Endometrium (tissue), 2 donors: ENCODE data around the gene PTPRU.

Source experiments
- FAIRE-seq: peaks from 2 replicates; lab custom pipeline; 2012; peaks lifted over from hg19 to GRCh38; lab: Jason Lieb, UNC
- donor health status: control.
- donor health status: control.

Gene PTPRU

GRCh38 chr1:29335573-29335972 is 99.3 kb downstream of the PTPRU start:
- FAIRE-seq: no peak

DNA sequence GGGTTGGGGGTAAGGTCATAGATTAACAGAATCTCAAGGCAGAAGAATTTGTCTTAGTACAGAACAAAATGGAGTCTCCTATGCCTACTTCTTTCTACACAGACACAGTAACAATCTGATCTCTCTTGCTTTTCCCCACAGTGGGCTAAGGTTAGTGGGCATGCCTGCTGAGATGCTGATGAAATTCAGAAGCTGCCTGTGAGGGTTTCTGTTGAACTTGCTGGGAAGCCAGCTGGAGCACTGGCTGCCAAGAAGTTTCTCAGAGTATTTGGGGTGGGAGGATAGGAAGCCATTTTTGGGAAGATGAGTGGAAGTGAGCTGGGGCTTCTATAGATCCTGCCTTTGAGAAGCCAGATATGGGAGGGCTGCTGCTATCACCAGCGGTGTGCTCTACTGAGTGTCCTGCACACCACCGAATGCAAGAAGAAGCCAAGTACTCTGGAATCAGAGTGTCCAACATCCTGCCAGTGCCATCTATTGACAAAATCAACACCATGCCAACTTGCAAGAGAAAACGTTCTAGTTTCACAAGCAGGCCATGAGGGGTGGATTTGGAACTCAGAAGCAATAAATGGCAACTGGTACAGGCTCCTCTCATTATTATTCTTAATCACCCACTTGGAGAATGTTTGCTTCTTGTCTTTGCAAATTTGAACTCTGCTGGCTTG is 102.7 kb downstream of the PTPRU start:
- FAIRE-seq: no peak

DNA sequence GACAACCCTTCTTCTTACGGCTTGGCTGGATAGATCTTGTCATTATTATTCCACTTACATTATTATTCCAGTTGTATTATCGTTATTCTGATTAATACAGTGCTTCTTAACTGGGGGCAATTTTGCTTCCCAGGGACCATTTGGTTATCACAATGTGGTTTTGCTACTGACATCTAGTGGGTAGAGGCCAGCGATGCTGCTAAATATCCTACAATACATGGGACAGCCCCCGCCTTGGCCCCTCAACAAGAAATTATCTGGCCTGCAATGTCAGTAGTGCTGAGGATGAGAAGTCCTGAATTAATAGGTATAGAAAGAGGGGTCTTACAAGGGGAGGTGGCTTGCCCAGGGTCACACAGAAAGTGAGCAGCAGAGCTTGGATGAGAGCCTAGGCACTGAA is 105.6 kb downstream of the PTPRU start:
- FAIRE-seq: no peak

GRCh38 chr1:29342351-29342750 is 106.0 kb downstream of the PTPRU start:
- no peak for FAIRE-seq

DNA sequence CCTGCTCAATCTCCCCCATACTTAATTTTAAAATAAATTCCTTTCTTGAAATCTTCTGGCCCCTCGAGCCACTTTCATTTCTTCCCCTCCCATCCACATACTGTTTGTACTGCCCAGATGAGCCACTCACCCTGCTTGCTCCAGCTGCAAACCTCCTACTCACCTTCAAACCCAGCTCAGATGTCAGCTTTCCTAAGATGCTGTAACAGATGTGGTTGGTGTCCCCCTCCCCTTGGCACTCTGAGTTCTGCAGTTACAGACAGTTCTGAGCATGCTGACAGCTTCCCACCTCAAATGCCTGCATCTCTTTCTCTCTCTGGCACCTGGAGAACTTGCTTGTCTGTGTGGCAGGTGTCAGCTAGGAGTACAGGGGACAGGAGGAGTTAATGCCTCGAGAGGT is 106.7 kb downstream of the PTPRU start:
- FAIRE-seq: no peak

DNA sequence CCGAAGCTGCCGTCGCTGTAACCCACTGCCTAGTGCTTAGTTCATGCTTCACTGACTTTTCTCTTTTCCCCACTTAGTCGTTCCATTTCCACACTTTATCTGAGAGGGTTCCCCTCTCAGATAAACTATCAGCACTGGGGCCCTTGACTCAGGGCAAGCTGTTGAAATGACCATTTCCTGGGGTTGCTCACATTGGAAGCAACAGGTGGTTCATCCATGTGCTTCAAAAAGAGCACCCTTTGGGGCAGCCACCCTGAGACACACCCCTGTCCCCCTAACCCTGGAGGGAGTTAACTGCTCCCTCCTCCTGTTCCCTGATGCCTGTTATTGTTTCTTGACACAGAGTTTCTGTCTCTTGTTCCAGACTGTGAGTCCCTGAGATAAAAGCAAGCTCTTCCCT is 107.2 kb downstream of the PTPRU start:
- no peak for FAIRE-seq

DNA sequence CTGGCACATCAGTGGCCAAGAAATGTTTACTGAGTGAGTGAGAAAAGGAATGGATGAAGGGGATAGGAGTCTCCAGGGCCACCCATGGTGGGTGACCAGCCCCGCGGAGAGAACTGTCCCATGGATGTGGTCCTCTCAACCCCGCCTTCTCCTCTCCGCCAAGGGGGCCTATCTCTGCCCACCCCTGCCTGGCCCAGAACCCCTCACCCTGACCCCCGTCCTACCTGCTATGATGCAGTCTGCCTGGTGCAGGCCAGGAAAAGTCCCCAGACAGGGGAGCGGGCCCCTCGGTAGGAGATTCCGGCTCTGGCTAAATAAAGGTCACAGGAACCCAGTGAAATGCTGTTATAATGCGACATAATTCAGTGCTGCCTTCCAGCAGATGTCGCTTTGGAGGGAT is 107.6 kb downstream of the PTPRU start:
- no peak for FAIRE-seq

- FAIRE-seq: no peak
Measured at GRCh38 chr1:29344336-29344735, 108.0 kb downstream of the PTPRU start.

GRCh38 chr1:29346576-29346975 is 110.3 kb downstream of the PTPRU start:
- no peak for FAIRE-seq

DNA sequence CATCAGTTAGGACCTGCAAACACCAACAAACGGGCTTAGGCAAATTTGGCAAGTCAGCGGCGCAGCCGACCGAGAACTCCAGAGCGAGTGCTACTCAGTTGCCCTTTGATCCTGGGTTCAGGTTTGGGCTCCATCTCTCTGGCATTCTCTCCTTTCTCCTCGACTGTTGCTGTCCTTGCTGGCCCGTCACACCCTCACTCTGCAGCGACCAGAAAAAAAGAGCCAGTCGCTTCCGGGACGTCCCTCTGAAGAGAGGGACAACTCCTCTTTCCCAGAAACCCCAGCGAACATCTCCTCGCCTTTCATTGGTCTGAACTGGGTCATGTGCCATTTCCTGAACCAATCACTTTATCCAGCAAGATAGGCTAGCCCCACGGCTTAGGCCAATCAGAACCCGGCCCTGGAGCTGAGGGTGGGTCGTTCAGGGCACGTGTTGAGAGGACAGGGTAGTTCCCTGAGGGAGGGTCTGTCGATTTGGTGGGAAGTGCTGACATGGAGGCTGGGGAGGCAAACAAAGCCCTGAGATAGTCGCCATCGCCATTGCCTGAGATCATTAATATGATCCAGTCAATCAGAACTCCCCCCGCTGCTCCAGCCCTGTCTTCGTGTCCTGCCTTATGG is 113.7 kb downstream of the PTPRU start:
- FAIRE-seq: no peak

DNA sequence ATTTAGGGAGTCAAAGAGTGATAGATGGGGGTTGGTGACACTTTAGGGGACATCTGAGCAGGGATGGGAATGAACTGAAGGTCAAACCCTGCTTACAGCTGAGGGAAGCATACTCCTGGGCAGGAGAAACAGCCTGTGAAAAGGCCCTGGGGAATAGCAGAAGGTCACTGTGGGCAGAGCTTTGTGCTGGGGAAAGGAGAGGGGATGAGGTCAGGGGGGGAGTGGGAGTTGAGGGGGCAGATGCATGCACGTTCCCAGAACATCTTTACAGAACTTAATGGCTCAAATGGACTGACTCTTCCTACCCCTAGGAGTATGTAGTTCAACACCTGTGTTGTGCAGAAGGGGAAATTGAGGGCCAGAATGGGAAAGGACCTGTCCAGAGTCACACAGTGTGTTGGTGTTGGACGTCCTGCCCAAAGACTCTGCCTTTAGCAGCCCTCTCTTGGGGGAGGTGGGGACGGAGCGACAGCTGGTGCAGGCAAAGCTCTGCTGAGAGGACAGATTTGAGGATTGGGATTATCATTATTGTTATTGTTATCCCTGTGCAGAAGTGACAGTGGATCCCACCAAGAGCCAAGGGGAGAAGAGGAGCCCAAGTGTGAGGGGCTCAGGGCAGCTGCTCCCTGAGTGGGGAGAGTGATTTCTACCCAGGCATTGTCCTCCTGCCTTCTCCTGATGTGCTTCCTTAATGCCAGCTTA is 116.5 kb downstream of the PTPRU start:
- FAIRE-seq: no peak

DNA sequence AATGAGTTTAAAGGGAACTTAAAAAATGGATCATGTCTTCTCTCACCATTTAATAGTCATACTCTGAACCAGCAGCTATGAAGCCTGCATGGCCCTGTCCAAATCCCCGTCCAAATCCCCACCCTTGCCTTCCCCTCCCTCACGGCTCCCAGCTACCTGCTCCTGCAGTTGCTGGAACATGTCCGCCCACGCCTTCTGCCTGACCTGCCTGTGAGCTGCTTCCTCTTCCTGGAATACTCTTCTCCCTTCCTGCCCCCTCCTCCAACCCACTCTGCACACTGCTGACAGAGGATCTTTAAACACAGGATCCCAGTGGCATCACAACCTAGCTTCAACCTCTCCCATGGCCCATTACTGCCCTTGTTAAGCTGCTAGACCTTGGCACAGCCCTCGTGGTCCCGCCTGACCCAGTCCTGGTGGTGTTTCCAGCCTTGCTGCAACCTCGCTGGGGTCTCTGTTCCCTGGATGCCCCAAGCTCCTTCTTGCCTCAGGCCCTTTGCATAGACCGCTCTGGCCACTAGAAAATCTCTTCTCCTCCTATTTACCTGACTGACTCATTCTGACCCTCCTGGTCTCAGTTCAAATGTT is 118.3 kb downstream of the PTPRU start:
- no peak for FAIRE-seq

GRCh38 chr1:29355375-29355774 is 119.1 kb downstream of the PTPRU start:
- FAIRE-seq: no peak

DNA sequence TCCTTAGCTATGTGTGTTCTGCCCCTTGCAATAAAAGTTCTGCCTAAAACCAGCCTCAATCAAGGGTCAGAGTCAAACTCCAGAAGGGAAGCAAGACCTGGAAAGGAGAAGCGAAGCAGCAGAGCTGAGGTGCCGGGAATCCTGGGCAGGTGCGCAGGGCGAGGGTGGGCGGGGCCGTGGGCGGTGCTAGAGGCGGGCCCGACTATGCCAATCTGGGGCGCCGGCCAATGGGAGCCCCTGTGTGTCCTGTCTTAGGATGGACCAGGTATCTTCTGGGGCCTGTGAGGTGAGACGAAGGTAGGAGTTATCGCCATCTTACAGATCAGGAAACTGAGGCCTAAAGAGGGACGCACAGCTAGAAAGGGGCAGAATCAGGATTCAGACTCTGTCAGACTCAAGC is 120.3 kb downstream of the PTPRU start:
- no peak for FAIRE-seq

- FAIRE-seq: no peak
Measured at GRCh38 chr1:29357452-29357851, 121.1 kb downstream of the PTPRU start.

GRCh38 chr1:29358183-29358582 is 121.9 kb downstream of the PTPRU start:
- FAIRE-seq: no peak

DNA sequence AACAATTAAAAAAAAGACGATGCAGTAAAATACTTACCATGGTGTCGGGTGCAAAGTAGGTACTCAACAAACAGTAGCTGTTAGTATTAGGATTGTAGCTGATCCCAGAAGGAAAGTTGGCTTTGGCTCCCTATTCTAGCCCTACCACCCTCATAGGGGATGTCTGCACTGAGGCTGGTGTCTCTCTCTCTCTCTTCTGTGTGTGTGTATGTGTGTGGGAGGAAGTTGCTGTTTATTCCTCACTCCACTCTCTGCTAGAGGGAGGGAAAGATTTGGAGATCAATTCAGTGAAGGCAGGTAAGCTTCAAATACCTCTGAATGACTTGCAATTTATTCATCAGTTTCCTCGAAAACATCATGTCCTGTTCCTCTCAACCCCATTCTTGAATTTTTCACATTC is 124.4 kb downstream of the PTPRU start:
- FAIRE-seq: no peak

- FAIRE-seq: no peak
Measured at GRCh38 chr1:29361686-29362085, 125.4 kb downstream of the PTPRU start.

DNA sequence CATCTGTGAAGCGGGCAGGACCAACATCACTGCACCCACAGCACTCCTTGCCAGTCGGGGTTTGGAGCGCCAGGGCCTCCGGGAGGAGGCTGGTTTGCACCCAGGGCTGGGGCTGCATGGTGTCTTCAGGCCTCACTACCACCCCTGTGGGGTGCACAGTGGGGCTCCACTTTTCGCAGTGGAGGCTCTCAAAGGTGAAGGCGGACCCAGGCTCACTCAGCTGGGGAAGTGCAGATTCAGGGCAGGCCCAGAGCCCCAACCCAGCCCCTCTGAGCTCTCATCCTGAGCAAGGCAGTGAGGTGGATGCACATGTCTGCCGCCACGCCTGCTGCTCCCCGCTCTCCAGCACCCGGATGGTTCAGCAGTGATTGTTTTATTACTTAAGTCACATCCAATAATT is 125.8 kb downstream of the PTPRU start:
- no peak for FAIRE-seq

DNA sequence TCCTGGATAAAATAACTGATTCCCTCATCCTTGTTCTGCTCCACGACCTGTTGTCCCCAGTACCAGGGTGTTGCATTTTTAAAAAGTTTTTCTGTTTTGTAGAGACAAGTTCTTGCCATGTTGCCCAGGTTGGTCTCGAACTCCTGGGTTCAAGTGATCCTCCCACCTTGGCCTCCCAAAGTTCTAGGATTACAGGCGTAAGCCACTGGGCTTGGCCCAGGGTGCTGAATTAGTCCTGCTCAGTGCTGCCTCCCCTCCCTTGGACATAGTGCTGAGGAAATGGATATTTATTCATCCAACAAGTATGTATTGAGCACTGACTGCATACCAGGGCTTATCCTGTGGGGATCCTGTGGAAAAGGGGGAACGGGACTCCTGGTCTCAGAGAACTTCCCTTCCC is 126.4 kb downstream of the PTPRU start:
- no peak for FAIRE-seq

GRCh38 chr1:29363536-29363935 is 127.2 kb downstream of the PTPRU start:
- FAIRE-seq: no peak

GRCh38 chr1:29364101-29364678 is 127.9 kb downstream of the PTPRU start:
- no peak for FAIRE-seq
